Right kidney (tissue), 1 donor: ENCODE results near the gene FOXO1.

Experiments used
- DNase-seq: peaks from one replicate; pipeline ENCODE4 v3.0.0-alpha.2; 2016

The FOXO1 gene

GRCh38 chr13:40608308-40608707 is 58.1 kb downstream of the FOXO1 start:
- DNase-seq = no peak

DNA sequence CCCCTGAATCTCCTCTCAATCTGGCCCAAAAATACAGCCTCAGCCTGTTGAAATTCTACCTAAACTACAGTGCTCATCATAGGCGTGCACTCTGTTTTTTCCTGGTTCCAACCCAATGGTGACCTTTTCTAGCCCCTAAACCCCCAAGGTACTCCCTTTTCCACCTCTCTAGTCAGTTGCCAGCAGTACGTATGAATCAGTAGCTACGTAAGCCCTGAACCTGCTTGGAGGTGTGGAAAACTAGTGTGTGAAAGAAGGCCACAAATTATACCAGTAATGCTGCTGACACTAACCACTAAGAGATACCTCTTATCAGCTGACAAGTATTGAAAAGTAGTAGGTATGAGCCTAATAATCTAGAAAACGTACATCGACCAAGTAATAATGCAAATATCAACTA is 60.9 kb downstream of the FOXO1 start:
- no peak for DNase-seq

DNA sequence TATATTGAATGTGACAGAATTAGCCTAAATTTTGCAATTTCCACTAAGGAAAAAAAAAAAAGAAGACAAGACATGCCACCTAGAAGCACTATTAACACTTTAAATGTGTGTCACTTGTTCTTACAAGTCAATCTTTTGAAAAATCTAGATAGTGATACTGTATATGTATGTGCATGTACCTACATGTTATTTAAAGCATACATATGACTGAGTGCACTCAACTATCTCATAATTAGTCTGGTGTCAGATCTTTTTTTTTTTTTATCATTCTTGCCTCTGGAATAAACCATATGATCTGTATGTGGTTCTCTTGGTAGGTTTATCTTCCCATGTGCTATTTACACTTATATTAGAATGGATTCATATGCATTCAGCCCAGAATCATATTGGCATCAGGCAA is 62.3 kb downstream of the FOXO1 start:
- no peak for DNase-seq

- no peak for DNase-seq
Measured at GRCh38 chr13:40600149-40600751, 66.2 kb downstream of the FOXO1 start.

- DNase-seq = no peak
Measured at GRCh38 chr13:40599747-40600146, 66.7 kb downstream of the FOXO1 start.

GRCh38 chr13:40599124-40599523 is 67.3 kb downstream of the FOXO1 start:
- DNase-seq = no peak

GRCh38 chr13:40598569-40598968 is 67.9 kb downstream of the FOXO1 start:
- DNase-seq = no peak

- DNase-seq = no peak
Measured at GRCh38 chr13:40597735-40598365, 68.6 kb downstream of the FOXO1 start.

GRCh38 chr13:40596484-40596883 is 70.0 kb downstream of the FOXO1 start:
- DNase-seq = no peak

- no peak for DNase-seq
Measured at GRCh38 chr13:40595693-40596092, 70.7 kb downstream of the FOXO1 start.

DNA sequence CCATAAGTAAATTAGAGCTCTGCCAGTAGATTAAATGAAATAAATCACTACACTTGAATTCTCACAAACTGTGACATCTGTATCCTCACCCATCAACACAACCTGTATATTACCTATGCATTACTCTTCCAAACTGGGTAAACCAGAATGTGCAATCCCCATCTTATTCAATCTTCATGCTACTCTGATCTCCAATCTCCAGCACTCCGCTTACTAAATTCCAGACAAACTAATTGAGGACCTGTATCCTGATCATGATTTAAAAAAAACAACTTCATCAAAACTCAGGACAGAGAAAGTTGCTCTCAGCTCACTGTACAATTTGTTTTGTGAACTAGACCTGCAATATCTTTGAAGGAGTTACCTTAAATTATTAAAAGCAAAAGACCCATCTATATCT is 74.4 kb downstream of the FOXO1 start:
- no peak for DNase-seq

DNA sequence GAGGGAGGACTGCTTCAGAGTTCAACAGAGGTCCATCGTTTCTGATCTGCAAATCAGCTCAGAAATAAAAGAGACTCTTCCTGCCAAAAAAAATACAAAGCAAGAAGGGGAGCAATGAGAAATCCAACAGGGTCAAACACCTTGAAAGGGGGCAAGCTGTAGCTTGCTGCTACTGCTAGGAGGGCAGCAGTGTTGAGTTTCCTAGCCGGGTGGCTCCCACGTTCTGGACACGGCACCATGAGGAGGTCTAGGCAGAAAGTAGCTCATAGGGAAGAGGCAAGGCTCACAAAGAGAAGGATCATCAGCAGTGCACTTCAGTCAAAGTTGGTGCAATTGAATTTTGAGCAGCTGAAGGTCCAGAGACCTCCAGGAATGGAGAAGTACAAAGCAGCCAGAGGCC is 75.3 kb downstream of the FOXO1 start:
- no peak for DNase-seq

GRCh38 chr13:40590112-40590862 is 76.2 kb downstream of the FOXO1 start:
- DNase-seq = no peak

DNA sequence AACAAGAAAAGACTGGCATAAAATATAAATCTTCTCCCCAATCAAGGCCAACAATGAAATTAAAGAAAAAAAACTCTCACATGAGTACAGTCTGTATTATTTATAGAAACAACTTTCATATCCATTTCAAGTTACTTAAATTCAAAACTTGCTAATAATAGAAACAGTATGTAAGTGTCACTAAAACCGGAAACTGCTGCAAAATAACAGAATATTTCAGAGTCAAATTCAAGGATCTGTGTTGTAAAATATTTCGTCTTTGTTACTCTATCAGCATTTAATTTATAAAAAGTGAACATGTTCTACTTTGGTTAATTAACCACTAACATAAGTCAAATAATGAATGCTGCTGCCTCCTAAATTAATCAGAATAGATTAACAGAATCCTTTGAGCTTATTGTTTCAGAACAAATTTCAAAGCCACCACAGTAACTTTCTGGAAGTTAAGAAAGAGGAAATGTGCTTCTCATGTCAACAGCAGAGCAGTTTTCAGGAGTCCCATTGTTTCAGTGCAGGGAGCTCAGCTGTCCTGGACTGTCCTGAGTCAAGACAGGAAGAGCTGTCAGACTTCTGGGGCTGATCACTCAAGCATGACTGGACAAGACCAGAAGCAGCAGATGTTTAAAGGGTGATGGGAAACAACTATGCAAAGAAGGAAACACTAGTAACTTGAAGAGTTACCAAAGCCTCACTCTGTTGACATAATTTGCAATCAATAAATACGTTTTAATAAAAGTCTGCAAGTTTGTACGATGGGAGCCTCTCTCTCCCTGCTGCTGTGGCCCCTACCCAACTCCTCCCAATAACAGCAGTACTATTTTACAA is 76.9 kb downstream of the FOXO1 start:
- no peak for DNase-seq

- no peak for DNase-seq
Measured at GRCh38 chr13:40588101-40588500, 78.3 kb downstream of the FOXO1 start.

DNA sequence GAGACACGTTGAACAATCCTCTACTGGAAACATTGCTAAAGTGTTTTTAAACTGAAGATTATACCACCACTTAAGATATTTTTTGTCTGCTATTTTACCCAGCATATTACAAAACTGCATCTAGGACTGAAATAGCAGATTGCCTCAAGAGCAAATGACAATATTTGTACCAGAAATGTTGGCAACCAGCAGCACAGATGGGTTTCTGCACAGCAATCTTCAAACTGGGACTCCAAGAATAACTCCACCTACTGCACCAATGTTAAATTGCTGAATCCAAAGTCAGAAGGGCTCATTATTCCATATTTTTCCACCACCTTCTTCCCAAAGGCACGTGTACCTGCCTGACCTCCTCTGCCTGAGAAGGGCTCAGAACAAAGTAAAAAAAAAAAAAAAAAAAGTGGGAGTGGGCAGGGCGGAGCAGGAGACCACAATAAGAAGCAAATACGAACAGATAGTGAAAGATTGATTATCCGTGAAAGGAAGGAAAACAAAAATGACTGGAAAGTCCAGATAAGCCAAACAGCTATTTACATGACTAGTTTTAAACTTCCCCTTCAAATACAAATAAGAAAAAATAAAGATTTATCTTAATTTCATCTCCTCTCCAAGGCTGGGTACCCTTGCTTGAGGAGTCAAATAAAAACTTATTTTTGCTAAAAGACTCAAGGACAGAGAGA is 79.4 kb downstream of the FOXO1 start:
- DNase-seq = no peak

DNA sequence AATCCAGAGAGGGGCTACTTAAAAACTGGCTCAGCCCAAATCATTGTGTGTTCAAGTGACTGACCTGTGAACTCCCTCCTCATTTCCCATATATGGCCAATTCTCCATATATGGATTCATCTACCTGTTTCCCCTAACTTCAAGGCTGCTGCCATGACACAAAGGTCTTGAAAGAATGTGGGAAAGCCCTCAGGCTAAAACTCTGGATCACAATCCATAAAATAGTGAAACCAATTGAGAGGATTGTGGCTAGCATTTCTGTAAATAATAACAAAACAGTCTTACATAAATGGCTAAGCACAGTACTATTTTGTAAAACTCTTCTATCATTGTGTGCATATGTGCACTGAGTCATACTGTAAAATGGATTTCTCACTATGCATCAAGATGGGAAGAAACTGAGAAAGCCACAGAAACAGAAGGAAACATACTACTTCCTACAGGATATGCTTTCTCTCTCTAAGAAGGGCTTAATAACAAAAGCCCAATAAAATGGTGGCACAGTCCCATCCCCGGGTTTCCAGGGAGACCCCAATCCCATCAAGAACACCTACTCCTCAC is 80.5 kb downstream of the FOXO1 start:
- no peak for DNase-seq

DNA sequence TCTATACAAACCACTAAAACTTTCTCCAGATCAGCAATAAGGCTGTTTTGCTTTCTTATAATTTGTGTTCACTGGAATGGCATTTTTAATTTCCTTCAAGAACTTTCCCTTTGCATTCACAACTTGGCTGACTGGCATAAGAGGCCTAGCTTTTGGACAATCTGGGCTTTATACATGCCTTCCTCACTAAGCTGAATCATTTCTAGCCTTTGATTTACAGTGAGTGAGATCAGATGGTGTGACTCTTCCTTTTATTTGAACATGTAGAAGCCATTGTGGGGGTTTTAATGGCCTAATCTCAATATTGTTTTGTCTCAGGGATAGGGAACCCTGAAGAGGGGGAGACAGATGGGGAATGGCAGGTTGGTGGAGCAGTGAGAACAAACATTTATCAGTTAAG is 82.7 kb downstream of the FOXO1 start:
- no peak for DNase-seq

DNA sequence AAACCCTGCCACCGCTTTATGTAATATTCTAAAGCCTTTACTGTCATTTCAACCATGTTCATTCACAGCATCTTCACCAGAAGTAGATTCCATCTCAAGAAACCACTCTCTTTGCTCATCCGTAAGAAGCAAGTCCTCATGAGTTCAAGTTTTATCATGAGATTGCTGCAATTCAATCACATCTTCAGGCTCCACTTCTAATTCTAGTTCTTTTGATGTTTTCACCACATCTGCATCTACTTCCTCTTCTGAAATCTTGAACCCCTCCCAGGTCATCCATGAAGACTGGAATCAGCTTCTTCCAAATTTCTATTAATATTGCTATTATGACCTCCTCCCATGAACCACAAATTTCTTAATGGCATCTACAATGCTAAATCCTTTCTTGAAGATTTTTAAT is 83.9 kb downstream of the FOXO1 start:
- DNase-seq = no peak

DNA sequence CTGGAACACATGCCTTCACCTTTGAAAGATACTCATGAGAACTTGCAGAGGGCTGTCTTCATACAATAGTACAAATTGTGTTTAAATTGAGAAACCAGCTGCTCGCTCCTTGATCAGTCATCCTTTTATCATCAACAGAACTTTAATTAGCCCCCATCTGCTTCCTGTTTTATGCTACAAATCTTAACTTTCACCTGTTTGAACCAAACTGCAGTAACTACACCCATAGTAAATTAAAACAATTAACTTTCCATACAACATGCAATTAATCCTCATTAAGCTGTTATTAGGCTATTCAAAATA is 85.2 kb downstream of the FOXO1 start:
- DNase-seq = no peak

- no peak for DNase-seq
Measured at GRCh38 chr13:40580566-40581276, 85.7 kb downstream of the FOXO1 start.

DNA sequence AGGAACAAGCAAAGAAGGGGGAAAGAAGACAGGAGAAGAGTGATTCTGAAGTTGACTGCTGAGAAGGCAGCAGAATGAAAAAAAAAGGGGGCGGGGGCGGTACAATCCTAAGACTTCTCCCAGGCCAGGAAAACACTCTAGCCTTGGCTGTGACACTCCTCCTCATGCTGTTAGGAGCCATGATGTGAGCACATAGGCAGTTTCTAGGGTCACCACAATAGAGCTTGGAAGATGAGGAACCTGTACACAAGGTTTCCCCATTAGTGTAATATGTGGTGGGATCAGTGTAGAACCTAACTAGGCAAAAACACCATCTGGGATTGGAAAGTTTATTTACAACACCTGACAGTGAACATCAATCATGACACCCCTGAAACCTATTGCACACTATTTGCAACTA is 86.9 kb downstream of the FOXO1 start:
- no peak for DNase-seq
